GM12865 (cell line): ENCODE measurements around the gene C18orf32.

Experiments used
- DNase-seq: peaks from one replicate; pipeline ENCODE4 v3.0.0; 2010; ENCODE audit warnings: low read depth
- H3K4me3 ChIP-seq: 2 replicates; pipeline ENCODE4 v1.5.1; 2011; ENCODE audit warnings: mild to moderate bottlenecking, low read depth, low read length, control low read depth
- TF ChIP-seq, protein P1 (sequence below): IDR thresholded peaks from 2 replicates; pipeline ENCODE4 v1.5.1; 2011; ENCODE audit warnings: low read length, control low read depth, low read depth, inconsistent platforms; ENCODE audit not compliant: insufficient read depth; ENCODE audit errors: missing control alignments

C18orf32 gene

DNA sequence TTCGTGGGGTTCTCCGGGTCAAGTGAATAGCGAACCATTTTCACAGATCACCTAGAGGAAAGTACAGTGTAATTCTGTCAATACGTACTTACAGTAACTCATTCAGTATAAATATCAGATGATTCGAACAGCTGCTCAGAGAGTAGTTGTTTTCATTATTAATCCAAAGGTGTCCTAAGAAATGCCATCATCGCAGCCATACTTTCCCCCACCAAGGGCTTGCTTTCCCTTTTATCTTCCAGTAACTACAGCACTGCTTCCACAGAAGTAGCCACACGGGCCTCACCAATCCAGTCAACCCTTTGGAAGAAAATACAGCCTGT is 4.5 kb upstream of the C18orf32 start:
- H3K4me3 ChIP-seq, result peak overlapping the region; percentile 80
- DNase-seq, result no peak
- TF ChIP-seq, protein P1, sequence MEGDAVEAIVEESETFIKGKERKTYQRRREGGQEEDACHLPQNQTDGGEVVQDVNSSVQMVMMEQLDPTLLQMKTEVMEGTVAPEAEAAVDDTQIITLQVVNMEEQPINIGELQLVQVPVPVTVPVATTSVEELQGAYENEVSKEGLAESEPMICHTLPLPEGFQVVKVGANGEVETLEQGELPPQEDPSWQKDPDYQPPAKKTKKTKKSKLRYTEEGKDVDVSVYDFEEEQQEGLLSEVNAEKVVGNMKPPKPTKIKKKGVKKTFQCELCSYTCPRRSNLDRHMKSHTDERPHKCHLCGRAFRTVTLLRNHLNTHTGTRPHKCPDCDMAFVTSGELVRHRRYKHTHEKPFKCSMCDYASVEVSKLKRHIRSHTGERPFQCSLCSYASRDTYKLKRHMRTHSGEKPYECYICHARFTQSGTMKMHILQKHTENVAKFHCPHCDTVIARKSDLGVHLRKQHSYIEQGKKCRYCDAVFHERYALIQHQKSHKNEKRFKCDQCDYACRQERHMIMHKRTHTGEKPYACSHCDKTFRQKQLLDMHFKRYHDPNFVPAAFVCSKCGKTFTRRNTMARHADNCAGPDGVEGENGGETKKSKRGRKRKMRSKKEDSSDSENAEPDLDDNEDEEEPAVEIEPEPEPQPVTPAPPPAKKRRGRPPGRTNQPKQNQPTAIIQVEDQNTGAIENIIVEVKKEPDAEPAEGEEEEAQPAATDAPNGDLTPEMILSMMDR, result no peak

DNA sequence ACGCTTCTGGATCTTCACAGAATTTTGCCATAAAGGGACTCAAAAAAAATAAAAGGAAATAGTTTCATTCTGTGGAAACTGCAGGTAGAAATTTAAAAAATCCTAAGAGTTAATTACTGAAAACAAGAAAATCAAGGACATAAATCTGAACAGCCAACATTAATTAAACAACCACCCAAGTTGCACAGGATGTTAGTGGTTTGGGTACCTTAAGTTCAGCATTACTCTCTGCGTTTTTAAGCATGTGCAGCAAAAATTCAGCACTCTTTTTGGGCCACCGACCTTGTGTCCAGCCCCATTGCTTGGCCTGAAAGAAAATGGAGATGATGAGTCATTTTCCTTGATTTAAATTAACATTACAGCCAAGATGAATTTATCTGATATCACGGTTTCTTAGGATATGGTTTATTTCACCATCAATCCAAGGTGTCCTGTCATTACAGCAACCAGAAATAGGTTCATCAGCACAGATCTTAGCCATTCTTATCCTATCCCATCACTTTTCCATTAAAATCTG is 3.3 kb upstream of the C18orf32 start:
- H3K4me3 ChIP-seq, result peak overlapping the region; percentile 80
- DNase-seq, result no peak
- TF ChIP-seq, protein P1, result no peak

DNA sequence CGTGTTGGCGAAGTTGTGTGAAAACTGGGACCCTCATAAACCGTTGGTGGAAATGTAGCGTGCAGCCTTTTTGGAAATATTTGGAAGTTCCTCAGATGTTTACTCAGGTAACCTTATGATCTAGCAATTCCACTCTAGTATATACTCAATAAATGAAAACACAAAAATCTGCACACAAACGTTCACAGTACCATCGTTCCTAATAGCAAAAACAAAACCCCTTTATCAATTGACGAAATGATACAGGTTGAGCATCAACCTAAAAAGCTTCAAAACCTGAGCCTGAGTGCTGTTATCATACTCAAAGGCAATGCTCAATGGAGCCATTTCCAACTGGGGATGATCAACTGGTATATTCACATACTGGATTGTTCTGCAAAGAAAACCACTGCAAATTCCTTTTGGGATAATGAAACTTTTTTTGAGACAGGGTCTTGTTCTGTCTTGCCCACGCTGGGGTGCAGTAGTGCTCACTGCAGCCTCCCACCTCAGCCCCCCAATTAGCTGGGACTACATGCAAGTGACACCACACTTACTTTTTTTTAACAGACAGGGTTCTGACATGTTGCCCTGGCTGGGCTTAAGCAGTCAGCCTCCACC is 777 bp upstream of the C18orf32 start:
- H3K4me3 ChIP-seq, result peak overlapping the region; percentile 74
- peak; percentile 27 for DNase-seq
- TF ChIP-seq, protein P1, result no peak

DNA sequence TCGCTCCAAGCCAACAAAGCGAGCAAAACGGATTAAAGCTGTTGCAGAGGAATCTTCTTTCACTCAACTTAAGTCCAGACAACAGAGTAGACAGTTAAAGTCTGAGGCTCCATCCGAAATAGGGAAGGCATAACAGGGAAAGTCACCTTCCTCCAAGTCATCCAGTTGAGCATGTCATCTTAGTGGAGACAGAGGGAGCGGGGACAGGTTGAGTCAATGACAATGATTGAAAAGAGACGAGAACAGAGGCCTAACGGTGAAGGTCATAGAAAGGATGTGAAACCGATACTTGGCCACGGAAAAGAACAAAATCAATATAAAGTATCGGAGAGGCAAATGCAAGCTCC is 455 bp downstream of the C18orf32 start:
- DNase-seq, result no peak
- H3K4me3 ChIP-seq, result peak overlapping the region; percentile 74
- TF ChIP-seq, protein P1, result no peak

DNA sequence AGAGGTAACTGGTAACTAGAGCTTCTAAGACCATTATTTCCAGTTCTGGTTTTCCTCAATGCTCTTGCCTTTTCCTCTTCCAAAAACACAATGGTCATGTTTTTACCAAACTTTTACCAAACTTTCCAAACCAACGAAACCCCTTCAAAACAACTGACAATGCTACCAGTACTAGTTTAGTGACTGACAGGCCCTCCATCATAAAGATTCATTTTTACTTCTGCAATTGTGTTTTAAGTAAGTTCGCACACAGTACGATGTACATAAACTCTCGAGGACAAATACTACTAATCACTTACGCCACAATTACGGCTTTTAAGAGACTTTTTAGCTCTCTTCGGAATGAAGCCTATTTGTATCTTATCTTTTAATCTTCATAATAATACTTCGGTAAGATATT is 900 bp downstream of the C18orf32 start:
- H3K4me3 ChIP-seq, result peak overlapping the region; percentile 74
- DNase-seq, result peak; percentile 17

DNA sequence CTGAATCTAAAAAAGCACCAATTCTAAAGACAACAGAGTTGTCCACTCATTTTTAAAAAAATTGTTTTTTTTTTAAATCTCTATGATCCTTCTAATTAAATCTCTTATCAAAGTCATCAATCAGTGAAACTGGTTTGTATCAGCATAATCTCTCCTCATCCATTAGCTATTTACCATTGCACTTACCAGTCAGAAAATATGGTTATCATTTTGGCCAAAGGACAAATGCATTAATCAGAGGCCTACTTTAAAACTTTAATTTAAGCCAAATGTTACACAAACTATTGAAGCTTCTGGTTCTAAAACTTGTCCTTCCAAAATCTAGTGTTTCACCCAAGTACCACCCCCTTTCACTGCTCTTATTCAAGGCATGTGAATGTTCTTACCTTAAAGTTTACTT is 3.8 kb downstream of the C18orf32 start:
- no peak overlapping the region for H3K4me3 ChIP-seq
- TF ChIP-seq, protein P1, result no peak
- DNase-seq, result no peak

More for the DNA sequence above, 900 bp downstream of the C18orf32 start:
- TF ChIP-seq, protein P1, result no peak

DNA sequence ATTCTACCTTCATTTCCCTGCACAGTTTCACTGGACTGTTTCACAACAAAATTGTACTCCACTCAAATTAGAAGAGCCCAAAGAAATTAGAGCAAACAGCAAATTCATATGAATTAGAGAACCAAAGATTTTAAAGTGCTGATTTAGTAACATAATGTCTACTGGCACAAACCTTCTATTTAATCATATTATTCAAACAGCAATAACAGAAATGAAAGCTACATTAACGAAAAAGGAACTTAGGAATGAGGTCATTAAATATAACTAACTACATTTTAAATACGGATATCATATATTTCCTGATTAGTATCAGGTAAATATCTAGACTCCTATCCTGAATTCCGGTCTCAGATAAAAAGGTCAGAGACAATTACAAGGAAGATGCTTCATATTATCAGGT is 5.1 kb downstream of the C18orf32 start:
- TF ChIP-seq, protein P1, result no peak
- no peak for DNase-seq
- H3K4me3 ChIP-seq, result no peak overlapping the region
